GM12872 (cell line): Measurements from ENCODE around the gene TMEM107.

Experiments used
- TF ChIP-seq, protein P1 (sequence below): IDR thresholded peaks from 3 replicates; pipeline ENCODE4 v1.5.1; 2011; ENCODE audit warnings: low read depth, mild to moderate bottlenecking, low read length, moderate library complexity; ENCODE audit not compliant: insufficient read depth

Gene TMEM107

DNA sequence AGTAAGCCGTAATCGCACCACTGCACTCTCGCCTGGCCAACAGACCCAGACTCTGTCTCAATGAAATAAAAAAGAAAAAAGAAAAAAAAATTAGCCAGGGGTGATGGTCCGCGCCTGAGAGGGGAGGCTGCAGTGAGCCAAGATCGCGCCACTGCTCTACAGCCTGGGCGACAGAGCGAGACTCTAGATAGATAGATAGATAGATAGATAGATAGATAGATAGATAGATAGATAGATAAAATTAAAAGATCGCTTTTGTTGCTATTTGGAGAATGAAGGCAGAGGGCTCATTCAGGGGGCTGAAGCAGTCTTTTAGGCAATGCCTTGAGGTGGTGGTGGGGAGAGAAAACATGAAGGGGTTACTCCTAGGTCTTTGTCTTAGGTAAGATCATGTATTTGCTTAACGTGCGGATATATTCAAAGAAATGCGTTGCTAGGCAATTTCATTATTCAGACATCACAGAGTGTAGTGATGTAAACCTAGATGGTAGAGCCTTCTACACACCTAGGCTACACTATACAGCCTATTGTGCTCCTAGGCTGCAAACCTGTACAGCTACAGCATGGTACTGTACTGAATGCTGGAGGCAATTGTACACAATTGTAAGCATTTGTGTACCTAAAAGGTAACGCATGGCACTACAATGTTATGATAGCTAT lies 47.9 kb downstream of the TMEM107 start:
- TF ChIP-seq, protein P1, sequence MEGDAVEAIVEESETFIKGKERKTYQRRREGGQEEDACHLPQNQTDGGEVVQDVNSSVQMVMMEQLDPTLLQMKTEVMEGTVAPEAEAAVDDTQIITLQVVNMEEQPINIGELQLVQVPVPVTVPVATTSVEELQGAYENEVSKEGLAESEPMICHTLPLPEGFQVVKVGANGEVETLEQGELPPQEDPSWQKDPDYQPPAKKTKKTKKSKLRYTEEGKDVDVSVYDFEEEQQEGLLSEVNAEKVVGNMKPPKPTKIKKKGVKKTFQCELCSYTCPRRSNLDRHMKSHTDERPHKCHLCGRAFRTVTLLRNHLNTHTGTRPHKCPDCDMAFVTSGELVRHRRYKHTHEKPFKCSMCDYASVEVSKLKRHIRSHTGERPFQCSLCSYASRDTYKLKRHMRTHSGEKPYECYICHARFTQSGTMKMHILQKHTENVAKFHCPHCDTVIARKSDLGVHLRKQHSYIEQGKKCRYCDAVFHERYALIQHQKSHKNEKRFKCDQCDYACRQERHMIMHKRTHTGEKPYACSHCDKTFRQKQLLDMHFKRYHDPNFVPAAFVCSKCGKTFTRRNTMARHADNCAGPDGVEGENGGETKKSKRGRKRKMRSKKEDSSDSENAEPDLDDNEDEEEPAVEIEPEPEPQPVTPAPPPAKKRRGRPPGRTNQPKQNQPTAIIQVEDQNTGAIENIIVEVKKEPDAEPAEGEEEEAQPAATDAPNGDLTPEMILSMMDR: no peak

DNA sequence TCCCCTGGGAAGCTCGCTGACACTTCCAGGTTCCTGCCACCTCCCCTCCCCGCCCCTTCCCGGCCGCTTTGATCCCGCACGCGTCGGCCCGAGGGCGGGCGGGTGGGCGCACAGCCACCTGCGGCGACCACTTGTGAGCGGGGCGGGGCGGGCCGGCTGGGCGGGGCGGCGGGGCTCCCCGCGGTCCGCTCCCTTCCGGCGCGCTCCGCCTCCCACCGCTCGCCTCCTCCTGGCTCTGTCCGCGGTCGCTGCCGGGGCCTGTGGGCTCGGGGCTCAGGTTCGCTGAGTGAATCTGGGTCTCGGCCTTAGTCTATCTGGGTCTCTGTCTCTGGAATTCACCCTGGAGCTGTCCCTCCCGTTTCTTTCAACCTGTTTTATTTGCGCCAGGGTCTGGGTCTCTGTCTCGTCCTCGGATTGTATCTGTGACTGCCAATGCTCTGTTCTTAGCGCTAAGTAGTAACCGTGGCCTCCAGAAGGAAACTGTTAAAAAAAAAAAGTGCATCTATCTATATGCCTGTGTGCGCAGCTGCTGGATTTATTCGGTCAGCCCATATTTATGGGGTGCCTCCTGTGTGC lies 49.6 kb downstream of the TMEM107 start:
- TF ChIP-seq, protein P1: no peak

DNA sequence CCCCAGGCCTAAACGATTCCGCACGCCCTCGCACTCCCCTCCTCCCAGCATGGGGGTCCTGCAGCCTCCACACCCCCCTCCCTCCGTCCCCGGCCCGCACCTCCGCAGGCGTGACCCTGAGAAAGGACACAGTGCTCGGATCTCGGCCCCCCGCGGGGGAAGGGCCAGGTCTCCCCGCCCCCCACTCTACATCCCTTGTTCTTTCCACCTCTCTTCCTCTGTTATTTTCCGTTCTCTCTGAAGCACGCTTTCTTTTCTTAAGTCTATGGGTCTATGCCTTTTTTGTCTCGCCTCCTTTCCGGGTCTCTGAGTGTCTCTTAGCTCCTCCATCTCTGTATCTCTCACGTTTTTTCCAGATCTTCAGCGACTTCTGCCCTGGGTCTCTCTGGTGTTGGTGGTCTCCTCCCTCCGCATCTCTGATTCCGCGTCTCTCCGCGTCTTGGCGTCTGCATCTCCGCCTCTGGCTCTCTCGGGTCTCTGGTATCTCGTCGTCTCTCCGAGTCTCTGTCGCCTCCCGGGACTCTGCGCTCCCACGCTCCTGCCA lies 50.2 kb downstream of the TMEM107 start:
- TF ChIP-seq, protein P1: no peak

DNA sequence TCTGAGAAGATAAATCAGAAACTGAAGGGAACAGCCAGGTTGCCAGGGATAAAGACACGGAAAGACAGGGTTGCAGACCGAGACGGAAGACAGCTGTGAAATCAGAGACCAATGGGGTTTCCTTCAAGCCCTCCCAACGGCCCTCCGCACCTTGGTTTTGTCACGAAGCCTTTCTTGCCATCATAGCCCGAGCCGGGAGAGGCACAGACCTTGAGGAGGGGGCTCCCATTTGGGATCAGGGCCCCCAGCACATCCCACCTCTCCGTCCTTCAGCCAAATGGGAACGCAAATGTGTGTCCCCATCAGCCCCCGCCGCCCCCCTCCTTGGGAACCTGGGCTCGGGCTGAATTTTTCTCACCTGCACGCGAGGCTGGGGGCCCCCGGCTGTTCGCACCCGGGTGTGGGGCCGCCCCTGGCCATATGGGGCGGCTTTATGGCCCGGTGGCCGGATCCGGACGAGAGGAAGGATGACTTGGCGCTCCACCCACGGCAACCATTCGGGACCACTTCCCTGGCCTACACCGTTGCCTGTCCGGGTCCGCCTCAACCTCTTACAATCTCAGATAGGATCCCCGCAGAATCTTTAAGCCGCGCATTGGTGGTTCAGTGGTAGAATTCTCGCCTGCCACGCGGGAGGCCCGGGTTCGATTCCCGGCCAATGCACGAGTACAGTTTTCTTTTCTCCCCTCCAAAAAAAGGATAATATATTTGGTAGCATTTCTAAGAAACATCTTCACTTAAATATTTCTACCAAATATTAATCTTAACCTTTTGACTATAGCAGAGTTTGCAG lies 50.8 kb downstream of the TMEM107 start:
- TF ChIP-seq, protein P1: no peak

DNA sequence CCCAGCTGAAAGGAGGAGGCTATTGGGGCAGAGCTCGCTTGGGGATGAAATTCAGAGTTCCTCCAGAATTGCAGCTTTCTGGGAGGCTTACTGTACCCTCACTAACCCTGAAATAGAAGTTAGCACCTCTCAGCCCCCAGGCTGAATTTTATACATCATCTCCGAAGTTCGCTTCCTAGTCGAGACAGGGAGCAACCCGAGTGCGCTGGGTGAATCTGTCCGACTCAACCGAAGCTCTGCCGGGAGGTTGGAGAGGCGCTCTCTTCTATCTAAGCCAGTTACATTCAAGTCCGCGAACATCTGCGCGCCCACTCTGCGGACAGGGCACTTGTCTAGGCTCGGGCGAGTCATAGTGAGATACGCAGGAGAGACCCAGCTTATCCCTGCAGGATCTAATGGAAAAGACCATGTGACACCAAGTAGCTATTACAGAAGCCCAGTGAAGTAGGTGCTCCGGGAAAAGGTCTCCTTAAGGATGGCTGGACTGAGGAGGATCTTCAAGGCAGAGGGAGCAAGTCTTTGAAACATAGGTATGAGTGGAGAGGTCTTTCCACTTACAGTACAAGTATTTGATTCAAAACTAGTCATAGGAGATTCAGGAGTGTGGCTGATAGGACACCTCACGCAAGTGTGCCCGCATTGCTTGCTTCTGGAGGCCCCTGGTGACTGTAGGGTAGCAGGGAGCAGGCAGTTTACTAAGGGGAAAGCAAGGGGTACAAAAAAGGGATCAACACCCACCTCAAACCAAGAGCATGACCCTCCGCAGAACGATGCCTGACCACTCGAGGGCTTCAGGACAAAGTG lies 51.6 kb downstream of the TMEM107 start:
- TF ChIP-seq, protein P1: no peak

DNA sequence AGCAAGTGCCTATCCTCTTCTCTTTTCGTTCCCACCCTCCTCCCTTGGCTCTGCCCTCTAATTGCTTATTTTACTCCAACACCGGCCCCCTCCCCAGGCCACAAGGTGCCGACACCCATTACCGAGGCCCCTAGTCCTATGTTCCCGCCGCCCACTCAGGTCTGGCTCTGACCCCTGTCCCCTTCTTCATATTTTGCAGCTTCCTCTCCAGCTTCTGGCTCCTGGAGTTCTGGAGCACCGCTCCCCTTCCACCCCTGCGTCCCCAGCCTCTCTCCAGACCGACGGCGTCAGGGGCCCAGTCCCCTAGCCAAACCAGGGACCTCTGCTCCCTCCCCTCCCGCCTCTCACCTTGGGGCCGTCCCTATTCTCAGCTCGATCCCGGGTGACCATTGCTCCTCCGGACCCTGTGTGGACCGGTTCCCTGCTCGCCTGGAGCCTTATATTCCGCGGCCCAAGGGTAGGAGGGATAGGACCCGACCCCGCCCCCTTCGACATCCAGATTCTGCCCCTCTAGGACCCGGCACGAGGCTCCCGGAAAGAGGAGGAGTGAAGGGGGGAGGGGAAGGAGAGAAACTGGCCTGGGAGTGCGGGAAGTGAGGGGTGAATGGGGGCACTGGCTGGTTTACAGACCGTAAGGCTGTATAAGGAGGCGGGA lies 52.4 kb downstream of the TMEM107 start, which contains the start of gene HES7:
Gene HES7, minus strand, starts transcription at position 412 of the 655 bp plus-strand sequence. Its CDS starts 22 bp downstream, at position 390.
- TF ChIP-seq, protein P1: no peak
